HG03521 (cell line): ENCODE data around the gene DIAPH2.
A peak's percentile ranks its signal among the peaks of the same experiment; 100 is the strongest.
"Not testable (repeated sequence)": the region's sequence is repeated elsewhere in the genome, so short reads cannot be mapped to it uniquely, and the experiment has no call there.

Experiments
- ATAC-seq: cut with Tn5 transposase; IDR thresholded peaks from one replicate; pipeline ENCODE4 v1.9.1; 2021; ENCODE audit warnings: mild to moderate bottlenecking, moderate library complexity; ENCODE audit not compliant: unreplicated experiment

The DIAPH2 gene

DNA sequence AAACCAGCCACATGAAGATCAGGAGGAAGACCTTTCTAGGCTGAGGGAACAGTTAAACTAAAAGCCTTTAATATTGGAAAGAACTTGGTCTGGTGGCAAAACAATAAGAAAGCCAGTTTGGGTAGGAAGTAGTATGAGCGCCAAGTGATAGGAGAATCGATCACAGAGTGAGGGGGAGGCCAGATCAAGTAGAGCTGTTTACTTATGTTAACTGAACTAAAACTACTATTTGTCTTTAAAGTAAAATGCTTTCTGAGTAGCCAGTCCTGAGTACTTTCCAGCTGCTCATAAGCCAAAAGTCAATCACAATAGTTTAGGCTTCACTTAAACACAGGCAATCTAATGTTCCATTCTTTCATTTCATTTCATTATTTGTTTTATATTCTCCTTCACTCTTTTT lies 136.3 kb downstream of the DIAPH2 start:
- no peak for ATAC-seq

DNA sequence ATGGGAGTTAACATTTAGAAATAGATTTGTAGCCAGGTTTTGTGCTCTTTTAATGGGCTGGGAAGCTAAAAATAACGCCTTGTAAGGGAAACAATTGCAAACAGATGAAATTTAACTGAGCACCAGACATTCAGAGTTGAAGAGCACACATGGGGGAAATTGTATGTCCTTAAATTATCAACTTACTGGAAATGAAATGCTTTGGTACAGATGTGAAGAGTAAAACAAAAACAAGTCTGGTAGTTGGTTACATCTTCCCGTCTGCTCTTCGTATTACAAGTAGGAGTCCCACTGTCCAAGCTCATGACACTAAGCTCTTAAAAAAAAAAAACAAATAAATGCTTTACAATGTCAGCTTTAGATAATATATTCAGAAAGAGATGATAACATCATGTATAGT lies 139.5 kb downstream of the DIAPH2 start:
- no peak for ATAC-seq

DNA sequence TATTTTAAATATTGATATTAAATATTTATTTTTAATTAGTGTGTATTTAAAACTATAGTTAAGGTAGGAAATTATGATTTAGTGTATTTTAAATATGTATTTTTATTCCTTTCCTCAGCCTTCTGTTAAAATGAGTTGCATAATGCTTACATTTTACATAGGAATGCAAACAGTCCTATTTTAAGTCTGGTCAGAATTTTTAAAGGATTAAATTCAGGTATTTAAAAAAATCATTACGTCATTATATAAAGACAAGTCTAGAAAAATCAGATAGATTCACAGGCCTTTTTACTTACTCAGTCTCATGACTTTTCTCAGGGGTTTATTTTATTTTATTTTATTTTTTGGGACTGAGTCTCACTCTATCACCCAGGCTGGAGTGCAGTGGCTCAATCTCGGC lies 148.7 kb downstream of the DIAPH2 start:
- ATAC-seq, result no peak

DNA sequence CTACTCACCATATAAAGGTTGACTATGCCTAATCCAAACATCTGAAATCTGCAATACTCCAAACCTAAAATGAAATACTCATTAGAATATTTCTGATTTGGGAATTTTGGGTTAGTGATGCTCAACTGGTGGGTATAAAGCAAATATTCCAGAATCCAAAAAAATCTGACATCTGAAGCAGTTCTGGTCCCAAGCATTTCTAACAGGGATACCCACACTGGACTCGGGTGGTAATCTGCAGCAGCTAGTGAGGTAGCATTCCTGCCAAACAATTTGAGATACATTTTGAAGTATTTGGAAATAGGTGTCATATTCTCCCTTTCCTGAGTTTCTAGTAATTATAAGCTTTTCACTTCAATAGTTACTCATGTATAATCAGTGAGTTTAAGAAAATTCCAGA lies 149.5 kb downstream of the DIAPH2 start:
- ATAC-seq, result no peak

GRCh38 chrX:96835660-96836289 lies 151.1 kb downstream of the DIAPH2 start:
- ATAC-seq, result peak; percentile 73

DNA sequence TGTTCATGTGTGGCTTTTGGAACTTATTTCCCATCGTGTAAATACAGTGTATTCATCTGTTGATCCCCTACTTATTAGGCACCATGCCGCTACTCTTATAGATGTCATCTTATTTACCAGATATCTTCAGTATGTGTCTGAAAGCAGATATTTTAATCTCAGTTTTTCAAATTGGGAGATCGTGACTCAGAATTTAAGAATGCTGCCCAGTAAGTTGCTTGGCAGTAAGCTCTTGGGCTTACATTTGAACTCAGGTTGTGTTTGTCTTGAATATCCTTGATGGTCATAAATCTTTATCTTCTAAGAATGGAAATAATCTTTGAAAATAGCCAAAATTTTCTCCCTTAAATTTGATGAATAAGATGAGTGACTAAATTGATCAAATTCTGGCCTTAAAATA lies 153.2 kb downstream of the DIAPH2 start:
- no peak for ATAC-seq

DNA sequence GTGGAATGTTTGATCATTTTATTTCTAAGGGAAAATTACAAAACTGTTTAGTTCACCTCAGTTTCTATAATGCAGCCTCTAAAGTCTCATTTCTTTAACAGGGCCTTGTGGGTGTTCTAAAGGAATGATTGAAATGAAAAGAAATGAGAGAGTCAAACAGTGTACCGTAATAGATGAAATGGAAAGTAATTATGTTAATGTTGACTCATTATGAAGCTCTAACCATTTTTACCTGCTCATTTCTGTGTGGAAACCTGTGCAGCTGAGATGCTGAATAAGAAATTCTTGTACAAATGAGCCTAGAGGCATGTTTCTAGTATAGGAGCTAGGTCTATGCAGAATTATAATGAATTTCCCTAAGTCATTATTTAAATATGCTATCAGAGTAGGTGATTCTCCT lies 153.9 kb downstream of the DIAPH2 start:
- ATAC-seq, result no peak

GRCh38 chrX:96841325-96841724 lies 156.7 kb downstream of the DIAPH2 start:
- ATAC-seq, result no peak

GRCh38 chrX:96841866-96842265 lies 157.2 kb downstream of the DIAPH2 start:
- not testable (repeated sequence) for ATAC-seq

- no peak for ATAC-seq
Measured at GRCh38 chrX:96843566-96843965, 158.9 kb downstream of the DIAPH2 start.

GRCh38 chrX:96846841-96847240 lies 162.2 kb downstream of the DIAPH2 start:
- no peak for ATAC-seq

GRCh38 chrX:96859422-96859821 lies 174.8 kb downstream of the DIAPH2 start:
- not testable (repeated sequence) for ATAC-seq

DNA sequence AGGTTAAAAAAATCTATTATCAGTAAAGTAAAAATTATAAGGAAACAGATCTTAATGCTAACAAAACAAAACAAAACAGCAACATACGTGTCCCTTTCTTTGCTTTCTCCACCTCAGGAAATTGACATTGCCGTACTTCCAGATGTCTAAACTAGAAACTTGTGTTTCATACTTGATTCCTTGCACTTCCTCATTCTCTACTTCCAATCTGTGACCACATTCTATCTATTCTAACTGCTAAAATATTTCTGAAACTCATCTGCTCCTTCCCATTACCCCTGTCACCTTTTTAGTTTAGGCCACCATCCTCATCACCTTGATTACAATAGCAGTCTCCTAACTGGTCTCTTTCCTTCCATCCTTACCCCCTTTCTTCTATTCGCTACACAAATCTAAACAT lies 176.6 kb downstream of the DIAPH2 start:
- ATAC-seq, result no peak

GRCh38 chrX:96861661-96862060 lies 177.0 kb downstream of the DIAPH2 start:
- ATAC-seq, result no peak

DNA sequence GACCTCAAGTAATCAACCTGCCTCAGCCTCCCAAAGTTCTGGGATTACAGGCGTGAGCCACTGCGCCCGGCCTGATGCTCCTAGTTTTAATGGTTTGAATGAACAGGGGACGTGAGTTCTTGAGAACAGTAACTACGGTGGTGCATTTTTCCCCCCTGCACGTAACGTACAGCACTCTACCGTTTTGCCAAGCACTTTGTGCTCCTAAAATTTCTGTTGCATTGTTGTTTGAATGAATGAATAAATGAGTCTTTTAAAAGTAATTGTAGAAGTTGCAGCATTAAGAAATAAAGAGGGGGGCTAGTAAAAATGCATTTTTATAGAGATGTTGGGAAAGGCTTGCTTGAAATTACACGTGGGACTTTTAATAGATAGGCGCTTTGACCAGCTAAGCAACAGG lies 199.0 kb downstream of the DIAPH2 start, which contains the start of gene RPA4:
Gene RPA4 (plus strand): TSS at position 301 of the 400 bp plus-strand sequence. CDS start 403 bp downstream, outside the sequence.
- ATAC-seq, result no peak

GRCh38 chrX:96884027-96884426 lies 199.4 kb downstream of the DIAPH2 start:
- no peak for ATAC-seq

- no peak for ATAC-seq
Measured at GRCh38 chrX:96889726-96890125, 205.1 kb downstream of the DIAPH2 start.

DNA sequence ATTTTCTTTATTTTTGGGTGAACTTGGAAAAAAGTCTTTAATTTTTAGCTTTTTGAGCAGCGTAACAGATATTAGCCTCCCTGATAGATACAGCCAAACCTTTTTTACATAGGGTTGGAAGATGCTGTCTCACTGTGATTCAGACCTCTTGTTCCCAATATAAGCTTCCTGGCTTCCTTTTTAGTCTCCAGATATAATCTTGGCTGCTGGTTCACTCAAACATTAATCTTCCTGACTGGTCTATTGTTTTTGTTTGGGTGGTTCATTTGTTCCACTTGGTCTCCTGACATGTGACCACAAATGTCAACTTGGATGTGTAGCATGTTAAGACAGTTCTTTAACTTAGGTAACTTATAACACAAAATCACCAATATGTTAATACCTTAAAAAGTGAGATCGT lies 222.1 kb downstream of the DIAPH2 start:
- ATAC-seq, result no peak

- ATAC-seq, result no peak
Measured at GRCh38 chrX:96907516-96908272, 223.1 kb downstream of the DIAPH2 start.

DNA sequence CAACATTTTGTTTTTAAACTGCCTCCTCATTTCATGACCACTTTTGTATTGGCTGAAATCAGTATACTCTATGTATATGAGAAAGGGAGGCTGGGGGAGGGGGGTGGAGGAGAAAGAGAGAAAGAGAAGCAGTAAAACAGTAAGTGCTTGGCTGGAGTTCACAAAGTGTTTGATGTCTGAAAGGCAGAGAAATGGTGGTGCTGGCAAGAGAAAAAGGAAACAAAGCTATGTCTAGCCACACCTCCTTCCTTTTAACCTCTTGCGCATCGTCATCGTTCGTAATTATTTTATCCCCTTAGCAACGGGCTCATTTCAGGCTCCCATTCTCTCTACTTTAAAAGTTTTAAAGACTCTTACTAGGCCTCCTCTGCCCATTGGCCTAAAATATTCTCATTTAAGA lies 224.6 kb downstream of the DIAPH2 start:
- no peak for ATAC-seq

DNA sequence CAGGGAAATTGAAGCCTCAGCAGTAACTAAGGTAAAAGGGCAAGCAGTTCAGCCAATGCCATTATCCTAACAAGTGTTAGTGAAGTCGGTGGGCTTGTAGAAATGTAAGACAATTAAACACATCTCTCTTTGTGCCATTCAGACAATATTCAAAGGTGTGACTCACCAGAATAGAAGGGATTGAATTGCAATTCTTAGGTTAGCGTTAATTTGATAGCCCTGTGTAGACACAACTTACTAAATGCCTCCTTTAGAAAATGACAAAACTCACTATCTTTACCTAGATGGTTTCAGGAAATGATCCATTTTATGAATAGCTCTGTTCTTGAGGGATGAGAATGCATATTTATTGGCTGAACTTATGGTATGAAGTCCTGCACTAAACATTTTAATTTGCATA lies 234.2 kb downstream of the DIAPH2 start:
- ATAC-seq, result no peak

- ATAC-seq, result no peak
Measured at GRCh38 chrX:96919672-96920071, 235.0 kb downstream of the DIAPH2 start.

- no peak for ATAC-seq
Measured at GRCh38 chrX:96924581-96924980, 239.9 kb downstream of the DIAPH2 start.
